ENCODE results near the gene KIF11. TPM values are rescaled to one million over a fixed set of nuclear protein-coding genes. Genes with fewer than 3 reads are reported as not detected.
A peak's percentile ranks its signal among the peaks of the same experiment; 100 is the strongest.

Gene KIF11
- total RNA-seq, 3 donors from 2014 or later = 1.7 to 14.6 (median 3.2) TPM

DNA sequence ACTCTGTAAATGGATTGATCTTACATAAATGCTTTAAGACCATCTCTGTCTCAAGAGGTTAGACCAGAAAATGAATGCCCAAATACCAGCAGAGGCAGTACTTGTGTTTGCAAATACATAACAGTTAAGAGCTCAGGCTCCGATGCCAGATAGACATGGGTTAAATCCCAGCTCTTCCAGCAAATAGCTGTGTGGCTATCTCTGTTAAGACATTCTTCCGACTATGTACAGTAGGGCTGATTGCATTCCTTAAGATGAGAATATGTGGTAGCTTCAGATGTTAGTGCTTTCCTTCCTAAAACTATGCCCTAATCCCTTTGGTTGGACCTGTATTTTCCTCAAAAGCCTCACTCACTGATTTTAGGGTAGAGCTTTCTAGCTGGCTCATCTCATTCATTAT lies 21.3 kb upstream of the KIF11 start:
- no peaks in the 10 kb centered on the region for H3K9me3 ChIP-seq
- ATAC-seq = no peak
- H3K36me3 ChIP-seq (ENCODE audit: low read depth) = no peaks in the 10 kb centered on the region
- intact Hi-C loops (cut with DNase I, micrococcal nuclease) = loop anchor here in 1 of 2 donors (5.0 kb wide), 1 partner anchor 54 kb away; no protein-coding TSS in a partner anchor
- H3K4me1 ChIP-seq (ENCODE audit: low read depth) = peaks cover 13% of the 10 kb centered on the region
- TF ChIP-seq, protein P1, sequence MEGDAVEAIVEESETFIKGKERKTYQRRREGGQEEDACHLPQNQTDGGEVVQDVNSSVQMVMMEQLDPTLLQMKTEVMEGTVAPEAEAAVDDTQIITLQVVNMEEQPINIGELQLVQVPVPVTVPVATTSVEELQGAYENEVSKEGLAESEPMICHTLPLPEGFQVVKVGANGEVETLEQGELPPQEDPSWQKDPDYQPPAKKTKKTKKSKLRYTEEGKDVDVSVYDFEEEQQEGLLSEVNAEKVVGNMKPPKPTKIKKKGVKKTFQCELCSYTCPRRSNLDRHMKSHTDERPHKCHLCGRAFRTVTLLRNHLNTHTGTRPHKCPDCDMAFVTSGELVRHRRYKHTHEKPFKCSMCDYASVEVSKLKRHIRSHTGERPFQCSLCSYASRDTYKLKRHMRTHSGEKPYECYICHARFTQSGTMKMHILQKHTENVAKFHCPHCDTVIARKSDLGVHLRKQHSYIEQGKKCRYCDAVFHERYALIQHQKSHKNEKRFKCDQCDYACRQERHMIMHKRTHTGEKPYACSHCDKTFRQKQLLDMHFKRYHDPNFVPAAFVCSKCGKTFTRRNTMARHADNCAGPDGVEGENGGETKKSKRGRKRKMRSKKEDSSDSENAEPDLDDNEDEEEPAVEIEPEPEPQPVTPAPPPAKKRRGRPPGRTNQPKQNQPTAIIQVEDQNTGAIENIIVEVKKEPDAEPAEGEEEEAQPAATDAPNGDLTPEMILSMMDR (IDR thresholded peaks at IDR 0.05) = no peak
- no peak for DNase-seq
- H3K4me3 ChIP-seq = no peak overlapping the region

DNA sequence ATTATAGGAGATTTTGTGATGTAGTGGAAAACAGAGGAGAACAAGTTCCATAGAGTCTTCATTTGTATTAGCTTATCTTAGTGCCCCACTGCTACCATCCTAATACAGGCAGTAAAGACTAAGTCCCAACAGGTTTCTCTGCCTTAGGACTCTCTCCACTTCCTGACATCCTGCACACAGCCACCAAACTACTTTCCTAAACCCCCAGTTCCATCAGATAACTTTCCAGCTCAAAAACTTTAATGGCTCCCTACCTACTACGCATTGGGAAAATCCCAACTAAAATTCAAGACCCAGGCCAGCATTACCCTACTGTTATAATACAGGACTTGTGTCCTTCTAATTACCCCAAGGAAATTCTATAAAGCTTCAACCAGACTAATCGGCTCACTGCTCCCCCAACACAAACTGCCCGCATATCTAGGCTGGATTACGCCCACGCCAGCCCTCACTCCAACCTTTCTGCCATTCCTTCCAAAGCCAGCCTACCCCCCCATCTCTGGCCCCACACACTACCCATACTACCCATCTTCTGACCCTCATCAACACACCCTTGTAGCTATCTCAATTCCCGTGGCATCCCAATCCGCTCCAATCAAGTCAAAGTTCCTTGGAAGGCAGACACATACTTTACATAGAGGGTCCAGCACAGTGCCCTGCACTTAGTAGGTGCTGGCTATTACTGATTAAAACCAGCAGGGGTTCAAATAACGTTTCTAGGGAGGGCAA lies 20.4 kb upstream of the KIF11 start:
- H3K4me3 ChIP-seq = no peak overlapping the region
- intact Hi-C loops (cut with DNase I, micrococcal nuclease) = loop anchor here in 1 of 2 donors (5.0 kb wide), 1 partner anchor 55 kb away; no protein-coding TSS in a partner anchor
- no peak for ATAC-seq
- H3K36me3 ChIP-seq (ENCODE audit: low read depth) = no peaks in the 10 kb centered on the region
- no peak for DNase-seq
- TF ChIP-seq, protein P1 (IDR thresholded peaks at IDR 0.05) = no peak
- peaks cover 13% of the 10 kb centered on the region for H3K4me1 ChIP-seq (ENCODE audit: low read depth)
- no peaks in the 10 kb centered on the region for H3K9me3 ChIP-seq

GRCh38 chr10:92573091-92573797 lies 19.7 kb upstream of the KIF11 start:
- H3K36me3 ChIP-seq (ENCODE audit: low read depth) = no peaks in the 10 kb centered on the region
- intact Hi-C loops (cut with DNase I, micrococcal nuclease) = loop anchor here in 1 of 2 donors (5.0 kb wide), 1 partner anchor 56 kb away; no protein-coding TSS in a partner anchor
- no peaks in the 10 kb centered on the region for H3K9me3 ChIP-seq
- peak overlapping the region; percentile 88 for H3K4me3 ChIP-seq
- TF ChIP-seq, protein P1 (IDR thresholded peaks at IDR 0.05) = no peak
- DNase-seq (peak; percentile 30 to 61 (median 44)), ATAC-seq (peak; percentile 27)
- H3K4me1 ChIP-seq (ENCODE audit: low read depth) = peaks cover 13% of the 10 kb centered on the region

DNA sequence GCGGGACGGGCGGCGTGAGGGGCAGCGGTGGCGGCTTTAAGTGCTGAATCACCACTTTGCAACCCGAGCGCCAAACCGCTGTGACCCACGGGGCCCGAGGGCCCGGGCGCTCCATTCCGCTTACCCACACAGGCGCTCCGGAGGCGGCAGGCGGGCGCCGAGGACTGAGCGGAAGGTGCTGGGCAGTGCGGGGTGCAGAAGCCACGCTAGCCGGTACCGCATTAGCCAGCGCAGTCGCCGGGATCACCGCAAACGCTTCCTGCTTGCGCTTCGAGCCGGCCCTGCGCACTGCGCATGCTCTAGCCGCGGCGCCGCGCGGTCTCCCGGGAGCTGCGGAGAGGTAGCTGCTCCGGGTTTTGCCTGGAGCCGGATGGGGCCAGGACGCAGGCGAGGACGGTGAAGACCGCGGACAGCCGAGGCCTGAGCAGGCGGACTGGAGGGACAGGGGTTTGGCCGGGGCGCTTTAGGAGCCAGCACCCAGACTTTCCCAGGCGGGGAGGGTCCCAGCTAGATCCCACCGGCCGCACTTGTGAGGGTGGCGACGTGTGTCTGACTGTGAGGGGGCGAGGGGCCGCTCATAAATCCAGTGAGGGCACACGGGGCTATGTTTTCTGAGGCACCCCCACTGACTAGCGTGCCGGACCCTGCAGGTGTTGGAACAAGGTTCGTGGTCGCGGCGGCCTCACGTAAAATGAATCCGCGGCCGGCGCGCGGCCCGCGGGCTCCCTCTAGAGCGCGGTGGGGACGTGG lies 19.0 kb upstream of the KIF11 start, which contains the start of gene IDE:
TSS of gene IDE (minus strand) at position 296 of the 750 bp plus-strand sequence. CDS start at position 222, 74 bp downstream.
- no peaks in the 10 kb centered on the region for H3K36me3 ChIP-seq (ENCODE audit: low read depth)
- H3K4me1 ChIP-seq (ENCODE audit: low read depth) = peaks cover 13% of the 10 kb centered on the region
- peak within 1 kb of the TSS; percentile 88 for H3K4me3 ChIP-seq
- intact Hi-C loops (cut with DNase I, micrococcal nuclease) = loop anchor here (1.0 to 5.0 kb wide), 2 partner anchors 57 kb away; no protein-coding TSS in a partner anchor
- peak; percentile 90 to 95 (median 94) for DNase-seq
- TF ChIP-seq, protein P1 (IDR thresholded peaks at IDR 0.05) = peak; percentile 84
- peak; percentile 95 for ATAC-seq
- H3K9me3 ChIP-seq = no peaks in the 10 kb centered on the region

GRCh38 chr10:92574548-92575261 lies 18.2 kb upstream of the KIF11 start:
- peaks cover 13% of the 10 kb centered on the region for H3K4me1 ChIP-seq (ENCODE audit: low read depth)
- intact Hi-C loops (cut with DNase I, micrococcal nuclease) = loop anchor here (1.0 to 5.0 kb wide), 2 partner anchors 57 kb away; no protein-coding TSS in a partner anchor
- peak overlapping the region; percentile 88 for H3K4me3 ChIP-seq
- ATAC-seq (peak; percentile 6), DNase-seq (no peak)
- H3K36me3 ChIP-seq (ENCODE audit: low read depth) = no peaks in the 10 kb centered on the region
- no peaks in the 10 kb centered on the region for H3K9me3 ChIP-seq
- TF ChIP-seq, protein P1 (IDR thresholded peaks at IDR 0.05) = no peak

Measured in mucosa of descending colon (tissue), 3 donors.